HG02798 (cell line): ENCODE measurements around the gene SLC35F1.

Experiments
- ATAC-seq: cut with Tn5 transposase; IDR thresholded peaks from one replicate; pipeline ENCODE4 v1.9.1; 2021; ENCODE audit warnings: mild to moderate bottlenecking; ENCODE audit not compliant: unreplicated experiment, poor library complexity

Gene SLC35F1

DNA sequence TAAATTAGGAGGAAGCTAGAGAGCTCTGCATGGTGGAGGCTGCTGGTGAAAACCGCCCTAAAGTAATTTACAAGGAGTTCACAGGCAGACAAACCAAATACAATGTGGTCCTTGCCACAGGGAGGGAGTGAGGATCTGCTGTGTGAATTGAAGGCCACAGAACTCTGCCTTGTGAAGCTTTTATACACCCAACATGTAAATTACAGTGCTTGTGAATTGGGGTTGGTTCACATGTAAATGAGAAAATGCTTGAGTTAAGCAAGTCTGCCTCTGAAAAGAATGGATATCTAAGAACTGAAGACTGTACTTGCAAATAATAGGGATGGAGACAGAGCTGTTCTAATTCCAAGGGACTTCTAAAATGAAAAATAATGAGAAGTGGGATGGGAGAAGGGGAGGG, 194.2 kb downstream of the SLC35F1 start:
- no peak for ATAC-seq

GRCh38 chr6:118101831-118102345, 194.8 kb downstream of the SLC35F1 start:
- no peak for ATAC-seq

- no peak for ATAC-seq
Observed at GRCh38 chr6:118102401-118102800, 195.3 kb downstream of the SLC35F1 start.

GRCh38 chr6:118103381-118104146, 196.5 kb downstream of the SLC35F1 start:
- ATAC-seq, result no peak

GRCh38 chr6:118122161-118122725, 215.2 kb downstream of the SLC35F1 start:
- ATAC-seq, result no peak

- no peak for ATAC-seq
Observed at GRCh38 chr6:118122801-118123200, 215.7 kb downstream of the SLC35F1 start.

GRCh38 chr6:118123503-118124037, 216.5 kb downstream of the SLC35F1 start:
- ATAC-seq, result no peak

GRCh38 chr6:118124851-118125250, 217.8 kb downstream of the SLC35F1 start:
- ATAC-seq, result no peak

DNA sequence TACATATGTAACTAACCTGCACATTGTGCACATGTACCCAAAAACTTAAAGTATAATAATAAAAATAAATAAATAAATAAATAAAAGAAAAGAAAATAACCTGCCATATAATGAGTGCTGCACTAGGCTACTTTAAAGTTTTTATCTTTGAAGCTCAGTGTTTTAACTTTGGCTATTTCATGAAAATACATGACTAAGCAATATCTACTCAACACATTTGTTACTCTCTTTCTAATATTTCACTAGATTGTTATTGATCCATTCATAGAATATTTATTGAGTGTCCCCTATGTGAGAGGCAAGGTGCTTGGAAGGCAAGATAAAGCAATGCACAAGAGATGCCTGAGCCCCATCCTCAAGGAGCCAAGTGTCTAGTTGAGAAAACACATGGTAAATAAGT, 221.7 kb downstream of the SLC35F1 start:
- no peak for ATAC-seq

- ATAC-seq, result no peak
Observed at GRCh38 chr6:118134206-118134605, 227.1 kb downstream of the SLC35F1 start.

DNA sequence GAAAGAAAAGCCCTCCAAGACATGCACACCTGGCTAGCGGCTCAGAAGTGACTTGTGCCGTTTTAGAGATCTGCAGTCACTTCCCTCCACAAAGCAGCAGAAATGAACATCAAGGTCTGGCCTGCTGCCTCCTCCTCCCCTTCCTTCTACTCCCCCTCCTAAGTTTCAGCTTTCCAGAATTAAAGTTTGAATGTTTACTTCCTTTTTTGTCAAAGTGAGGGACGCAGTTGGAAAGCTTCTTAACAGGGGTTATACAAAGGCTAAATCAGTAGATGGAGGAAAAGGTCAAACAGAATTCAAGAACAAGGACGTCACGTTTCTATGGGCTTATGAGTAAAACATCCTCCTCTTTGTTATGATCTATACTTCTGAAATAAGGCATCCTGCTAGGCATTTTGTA, 227.7 kb downstream of the SLC35F1 start:
- no peak for ATAC-seq

GRCh38 chr6:118135371-118135770, 228.3 kb downstream of the SLC35F1 start:
- no peak for ATAC-seq

- no peak for ATAC-seq
Observed at GRCh38 chr6:118141211-118141610, 234.1 kb downstream of the SLC35F1 start.

- ATAC-seq, result no peak
Observed at GRCh38 chr6:118146584-118146983, 239.5 kb downstream of the SLC35F1 start.

DNA sequence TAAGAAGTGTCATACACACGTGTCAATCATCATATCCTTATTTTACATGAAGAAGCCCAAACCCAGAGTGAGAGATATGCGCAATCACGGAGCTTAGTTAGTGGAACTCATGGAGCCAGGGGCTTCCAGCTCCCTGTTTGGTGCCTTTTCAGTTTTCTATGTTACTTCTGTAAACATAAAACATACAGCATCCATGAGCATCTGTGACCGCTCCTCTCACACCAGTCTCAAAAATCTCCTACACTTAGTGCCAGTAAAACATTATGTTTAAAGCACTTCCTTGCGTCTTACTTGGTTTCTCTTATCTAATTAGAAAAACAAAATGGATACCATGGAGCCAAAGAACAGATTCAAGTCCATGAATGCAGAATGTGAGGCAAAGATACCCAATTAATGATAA, 240.4 kb downstream of the SLC35F1 start:
- no peak for ATAC-seq

- ATAC-seq, result no peak
Observed at GRCh38 chr6:118148561-118148960, 241.5 kb downstream of the SLC35F1 start.

DNA sequence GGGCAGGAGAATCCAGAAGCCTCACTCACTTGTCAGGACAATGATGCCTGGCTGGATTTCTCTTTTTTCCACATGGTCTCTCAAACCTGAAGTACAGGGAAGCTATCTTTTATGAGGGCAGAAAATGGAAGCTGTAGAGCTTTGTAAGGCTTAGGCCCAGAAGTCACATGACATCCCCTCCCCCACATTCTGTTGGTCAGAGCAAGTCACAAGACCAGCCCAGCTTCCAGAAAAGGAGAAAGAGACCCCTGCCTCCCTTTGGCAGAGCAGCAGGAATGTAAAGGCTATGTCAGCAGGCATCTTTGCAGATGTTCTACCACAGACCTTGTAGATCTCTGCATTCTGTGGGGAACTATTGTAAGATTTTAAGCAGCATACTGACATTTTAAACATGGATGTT, 245.5 kb downstream of the SLC35F1 start:
- no peak for ATAC-seq

- ATAC-seq, result no peak
Observed at GRCh38 chr6:118161343-118161742, 254.3 kb downstream of the SLC35F1 start.

- no peak for ATAC-seq
Observed at GRCh38 chr6:118163542-118163941, 256.5 kb downstream of the SLC35F1 start.

DNA sequence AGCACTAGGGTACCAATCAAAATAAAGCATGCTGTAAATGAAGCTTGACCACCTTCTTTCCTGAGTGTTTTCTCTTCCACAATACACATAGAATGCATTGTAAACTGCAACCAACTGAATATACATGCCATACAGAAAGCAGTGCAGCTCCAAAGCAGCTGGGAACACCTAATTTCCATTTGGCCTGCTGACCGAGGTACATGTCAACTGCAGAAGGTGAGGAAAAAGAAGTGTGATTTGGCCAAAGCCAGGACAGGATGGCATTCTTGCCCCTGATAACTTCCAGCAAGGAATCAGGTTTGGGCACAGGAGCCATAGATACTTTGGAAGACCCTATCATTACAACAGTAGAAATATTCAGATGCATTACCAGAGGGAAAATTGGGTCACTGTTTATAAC, 258.4 kb downstream of the SLC35F1 start:
- no peak for ATAC-seq

DNA sequence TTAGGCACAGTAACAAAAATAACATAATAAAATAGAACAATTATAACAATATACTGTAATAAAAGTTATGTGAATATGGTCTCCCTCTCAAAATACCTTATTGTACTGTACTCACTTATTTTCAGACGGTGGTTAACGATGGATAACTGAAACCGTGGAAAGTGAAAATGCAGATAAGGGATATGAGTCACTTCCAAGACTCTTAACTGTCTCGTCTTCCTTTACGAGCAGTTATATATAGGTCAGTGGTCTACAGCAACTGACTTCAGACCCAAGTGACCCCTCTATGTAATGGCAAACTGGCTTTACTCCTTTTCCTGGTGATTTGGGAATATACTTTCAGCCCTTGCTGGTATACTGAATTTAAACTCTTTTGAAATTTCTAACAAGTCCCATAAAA, 261.4 kb downstream of the SLC35F1 start:
- no peak for ATAC-seq

DNA sequence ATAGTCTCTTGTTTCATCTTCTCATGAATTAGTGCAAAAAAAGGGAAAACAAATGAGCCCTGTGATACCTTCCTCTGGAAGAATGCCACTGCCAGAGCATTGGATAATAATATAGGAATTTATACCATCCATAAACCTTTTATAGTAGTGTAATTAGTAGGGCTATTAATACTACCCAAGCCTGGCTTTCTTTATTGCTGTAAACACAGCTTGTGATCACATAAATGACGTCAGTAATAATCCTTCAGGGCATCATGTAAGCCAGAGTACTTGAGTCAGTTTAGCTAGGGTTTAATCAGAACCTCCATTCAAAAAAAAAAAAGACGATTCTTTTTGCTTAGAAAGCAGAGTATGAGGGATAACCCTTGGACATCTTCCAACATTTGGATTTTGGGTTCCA, 264.8 kb downstream of the SLC35F1 start:
- ATAC-seq, result no peak
